Fibroblast of lung (primary cell): ENCODE results near the gene TOR1B.

ENCODE experiments used
- EZH2 ChIP-seq: IDR thresholded peaks from 2 replicates; pipeline ENCODE4 v1.5.1; 2012; ENCODE audit warnings: low read length, control low read depth, mild to moderate bottlenecking; ENCODE audit errors: missing control alignments
- TF ChIP-seq, protein P1 (sequence below), 2 donors: IDR thresholded peaks in 1 of 2; conservative IDR thresholded peaks in 1 of 2; 1 replicate in 1 of 2; 2 replicates in 1 of 2; pipeline ENCODE4 v1.5.1; 2011 to 2012; ENCODE audit warnings: low read length in 2 of 2, control low read depth in 1 of 2, inconsistent platforms in 1 of 2, low read depth in 1 of 2, mild to moderate bottlenecking in 1 of 2

DNA sequence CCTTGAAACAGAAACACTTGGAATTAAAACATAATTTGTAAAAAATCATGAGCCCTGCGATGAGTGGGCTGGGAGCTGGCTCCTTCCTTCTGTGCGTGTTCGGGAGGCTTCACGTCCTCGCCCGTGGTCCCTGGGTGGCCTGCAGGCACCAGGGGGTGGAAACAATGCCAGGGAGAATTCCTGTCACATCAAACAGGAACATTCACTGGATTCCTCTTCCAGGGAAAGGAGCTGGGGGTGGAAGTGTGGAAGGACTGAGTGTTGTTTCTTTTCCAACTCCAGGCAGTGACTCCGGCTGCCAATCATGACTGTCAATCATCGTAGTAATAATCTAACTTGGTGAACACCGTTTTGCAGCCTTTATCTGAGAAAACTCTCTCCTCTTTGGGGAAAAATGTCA is 10.7 kb downstream of the TOR1B start:
- TF ChIP-seq EZH2 = no peak
- TF ChIP-seq, protein P1, sequence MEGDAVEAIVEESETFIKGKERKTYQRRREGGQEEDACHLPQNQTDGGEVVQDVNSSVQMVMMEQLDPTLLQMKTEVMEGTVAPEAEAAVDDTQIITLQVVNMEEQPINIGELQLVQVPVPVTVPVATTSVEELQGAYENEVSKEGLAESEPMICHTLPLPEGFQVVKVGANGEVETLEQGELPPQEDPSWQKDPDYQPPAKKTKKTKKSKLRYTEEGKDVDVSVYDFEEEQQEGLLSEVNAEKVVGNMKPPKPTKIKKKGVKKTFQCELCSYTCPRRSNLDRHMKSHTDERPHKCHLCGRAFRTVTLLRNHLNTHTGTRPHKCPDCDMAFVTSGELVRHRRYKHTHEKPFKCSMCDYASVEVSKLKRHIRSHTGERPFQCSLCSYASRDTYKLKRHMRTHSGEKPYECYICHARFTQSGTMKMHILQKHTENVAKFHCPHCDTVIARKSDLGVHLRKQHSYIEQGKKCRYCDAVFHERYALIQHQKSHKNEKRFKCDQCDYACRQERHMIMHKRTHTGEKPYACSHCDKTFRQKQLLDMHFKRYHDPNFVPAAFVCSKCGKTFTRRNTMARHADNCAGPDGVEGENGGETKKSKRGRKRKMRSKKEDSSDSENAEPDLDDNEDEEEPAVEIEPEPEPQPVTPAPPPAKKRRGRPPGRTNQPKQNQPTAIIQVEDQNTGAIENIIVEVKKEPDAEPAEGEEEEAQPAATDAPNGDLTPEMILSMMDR (conservative IDR thresholded peaks at IDR 0.05 in 1 of 2, IDR thresholded peaks at IDR 0.05 in 1 of 2; ENCODE audit: low read depth in 1 of 2, low read length in 2 of 2) = no peak
